ENCODE data around the gene ABI1. TPM values are rescaled to one million over a fixed set of nuclear protein-coding genes. Genes with fewer than 3 reads are reported as not detected.

Gene ABI1
- total RNA-seq, 1 experiment from 2014 or later: 36.9 TPM

GRCh38 chr10:26703096-26703495, 157.7 kb downstream of the ABI1 start:
- no peak overlapping the region for H2BK120ac ChIP-seq (ENCODE audit: low read depth, low read length, poor library complexity, severe bottlenecking)
- no peak overlapping the region for H4K8ac ChIP-seq (replicated peaks; ENCODE audit: insufficient read length, low read depth, low read length)
- H4K91ac ChIP-seq (ENCODE audit: insufficient read length, low read depth, low read length): no peak overlapping the region
- no peak overlapping the region for H3K4ac ChIP-seq (ENCODE audit: low read depth, low read length)
- H3K56ac ChIP-seq (ENCODE audit: insufficient read length, low read depth, low read length): no peak overlapping the region
- no peak overlapping the region for H2BK15ac ChIP-seq (ENCODE audit: low read depth, low read length)
- peaks cover 3 to 9% of the 10 kb centered on the region in 2 experiments; a peak in 2 of 4 replicates for H3K4me1 Mint-ChIP-seq
- H3K27me3 Mint-ChIP-seq (ENCODE audit: low read depth): no peaks in the 10 kb centered on the region
- no peak overlapping the region for H2BK5ac ChIP-seq (ENCODE audit: insufficient read length, low read length)
- H3K9ac ChIP-seq (ENCODE audit: extremely low read depth, insufficient read length, low read length): no peak overlapping the region
- H3K9me3 ChIP-seq (ENCODE audit: control insufficient read depth, low read depth, low read length): no peaks in the 10 kb centered on the region
- H3K27me3 ChIP-seq (ENCODE audit: insufficient read depth, low read length): no peaks in the 10 kb centered on the region
- no peak overlapping the region for H2AK5ac ChIP-seq (ENCODE audit: insufficient read length, low read length)
- TF ChIP-seq CTCF (conservative IDR thresholded peaks at IDR 0.05): no peak
- WGBS (ENCODE audit: extremely low coverage, insufficient read length, low lambda C conversion rate): no CpG with 5 or more reads among the region's 4 CpGs
- H3K4me1 ChIP-seq (ENCODE audit: insufficient read depth, low read length): no peaks in the 10 kb centered on the region
- no peak overlapping the region for H2BK12ac ChIP-seq (ENCODE audit: insufficient read length, low read depth, low read length)
- no peaks in the 10 kb centered on the region for H3K23me2 ChIP-seq (ENCODE audit: insufficient read length, low read depth, low read length, poor library complexity, severe bottlenecking)
- H3K18ac ChIP-seq (ENCODE audit: insufficient read length, low read depth, low read length): no peak overlapping the region
- no peak overlapping the region for H3K27ac ChIP-seq (ENCODE audit: insufficient read length, low read depth, low read length)
- H3T11ph ChIP-seq (ENCODE audit: low read length): no peak overlapping the region
- no peak overlapping the region for H4K5ac ChIP-seq (ENCODE audit: insufficient read length, low read depth, low read length)
- no peak overlapping the region for H2AFZ ChIP-seq (ENCODE audit: low read length)
- peaks cover 50 to 66% (median 63%) of the 10 kb centered on the region in 3 experiments for H3K36me3 Mint-ChIP-seq (ENCODE audit: insufficient read depth in 1 of 3, low read depth in 3 of 3)
- no peaks in the 10 kb centered on the region for H4K20me1 ChIP-seq (ENCODE audit: control insufficient read depth, insufficient read depth, insufficient read length)
- no peak overlapping the region for H3K23ac ChIP-seq (ENCODE audit: insufficient read length, low read depth, low read length)
- DNase-seq: no peak
- no peak overlapping the region for H3K4me2 ChIP-seq (ENCODE audit: insufficient read depth, insufficient read length, low read length)
- peaks cover 5% of the 10 kb centered on the region for H3K79me1 ChIP-seq (ENCODE audit: insufficient read depth, low read depth, low read length, poor library complexity, severe bottlenecking)
- no peak overlapping the region for H3K4me3 Mint-ChIP-seq
- H3K79me2 ChIP-seq (ENCODE audit: insufficient read depth, low read length): peaks cover 22% of the 10 kb centered on the region; the same call in 1 of the 2 replicates
- no peak overlapping the region for H3K27ac Mint-ChIP-seq
- H2BK20ac ChIP-seq (ENCODE audit: low read depth, low read length, poor library complexity, severe bottlenecking): no peak overlapping the region
- H3K14ac ChIP-seq (ENCODE audit: insufficient read depth, low read length): no peak overlapping the region
- H3K9me3 Mint-ChIP-seq: peaks cover 0 to 7% of the 10 kb centered on the region in 2 experiments; a peak in 3 of 5 replicates

Data from H9 (cell line).